Testis (tissue), 2 donors: ENCODE data around the gene C22orf23.
"Not testable (repeated sequence)": the region's sequence is repeated elsewhere in the genome, so short reads cannot be mapped to it uniquely, and the experiment has no call there.

Experiments
- CTCF ChIP-seq, 3 experiments: fragments of 450-650 bp in 2 of 3; fragments of 200-600 bp in 1 of 3; sonication (generic) in 1 of 3; IDR thresholded peaks; one replicate each; pipeline ENCODE4 v1.5.1; 2016 to 2019; ENCODE audit warnings: antibody characterized with exemption in 3 of 3, mild to moderate bottlenecking in 2 of 3, moderate library complexity in 1 of 3
- POLR2A ChIP-seq: fragments of 450-650 bp; IDR thresholded peaks from one replicate; pipeline ENCODE4 v1.6.1; 2017; ENCODE audit warnings: antibody characterized with exemption, mild to moderate bottlenecking, moderate library complexity

DNA sequence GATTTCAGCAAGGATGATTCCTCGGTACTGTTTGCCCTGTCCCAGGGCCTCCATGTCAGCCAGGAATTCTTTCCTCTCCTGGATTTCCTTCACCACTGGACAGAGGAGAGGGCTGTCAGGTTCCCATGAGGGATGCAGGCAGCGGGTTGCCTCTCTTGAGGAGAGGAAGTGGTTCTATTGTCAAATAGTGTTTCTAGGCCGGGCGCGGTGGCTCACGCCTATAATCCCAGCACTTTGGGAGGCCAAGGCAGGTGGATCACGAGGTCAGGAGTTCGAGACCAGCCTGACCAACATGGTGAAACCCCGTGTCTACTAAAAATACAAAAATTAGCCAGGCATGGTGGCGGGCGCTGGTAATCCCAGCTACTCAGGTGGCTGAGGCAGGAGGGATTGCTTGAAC is 9.0 kb downstream of the C22orf23 start:
- TF ChIP-seq CTCF (IDR thresholded peaks at IDR 0.05); POLR2A: not testable (repeated sequence)
